ENCODE results near the gene LGALS7B.
"Not testable (repeated sequence)": the region's sequence is repeated elsewhere in the genome, so short reads cannot be mapped to it uniquely, and the experiment has no call there.

LGALS7B gene

DNA sequence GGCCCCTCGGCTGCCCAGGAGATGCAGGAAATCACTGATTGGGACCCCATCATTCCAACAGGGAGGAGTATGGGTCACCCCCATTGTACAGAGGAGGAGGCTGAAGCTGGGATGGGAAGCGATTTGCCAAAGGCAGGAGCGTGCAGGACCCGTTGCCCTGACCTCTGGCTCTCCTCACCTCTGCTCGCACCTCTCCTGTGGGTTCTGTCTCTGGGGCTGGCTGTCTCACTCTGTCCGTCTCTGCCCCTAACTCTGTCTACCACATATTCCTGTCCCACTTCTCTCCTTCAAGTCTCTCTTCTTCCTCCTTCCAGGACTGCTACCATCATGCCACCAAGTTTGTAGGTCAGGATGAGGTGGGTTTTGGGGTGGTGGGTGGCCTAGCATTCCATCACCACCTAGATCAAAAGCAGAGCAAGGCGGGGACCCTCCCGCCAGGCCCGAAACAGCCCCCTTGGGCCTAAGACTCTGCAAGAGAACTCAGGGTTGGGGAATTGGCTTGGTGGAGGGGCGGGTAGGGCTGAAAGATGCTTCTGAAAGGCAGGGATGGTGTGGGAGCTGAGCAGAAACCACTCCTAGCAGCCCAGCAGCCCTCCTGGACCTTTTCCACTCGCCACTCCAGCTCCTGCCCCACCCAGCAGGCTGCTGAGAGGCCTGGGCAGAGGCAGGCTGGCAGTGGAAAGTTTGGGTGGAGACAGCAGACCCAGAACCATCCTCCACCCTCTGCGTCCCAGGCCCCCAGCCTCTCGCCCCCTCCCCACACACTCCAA is 14.6 kb upstream of the LGALS7B start:
- DNase-seq (ENCODE audit: insufficient read length) = no peak
- TF ChIP-seq TAF1 (IDR thresholded peaks at IDR 0.05; ENCODE audit: borderline replicate concordance, low read depth, low read length) (no peak), POLR2AphosphoS5 (IDR thresholded peaks at IDR 0.05; ENCODE audit: low read depth, low read length) (no peak), POLR2A (IDR thresholded peaks at IDR 0.05; ENCODE audit: low read depth, low read length) (no peak)
- no peak for FAIRE-seq

- FAIRE-seq (no peak), DNase-seq (ENCODE audit: insufficient read length) (no peak)
- TF ChIP-seq POLR2AphosphoS5 (IDR thresholded peaks at IDR 0.05; ENCODE audit: low read depth, low read length) (no peak), POLR2A (IDR thresholded peaks at IDR 0.05; ENCODE audit: low read depth, low read length) (no peak), TAF1 (IDR thresholded peaks at IDR 0.05; ENCODE audit: borderline replicate concordance, low read depth, low read length) (no peak)
Observed at GRCh38 chr19:38778733-38779132, 10.3 kb upstream of the LGALS7B start.

DNA sequence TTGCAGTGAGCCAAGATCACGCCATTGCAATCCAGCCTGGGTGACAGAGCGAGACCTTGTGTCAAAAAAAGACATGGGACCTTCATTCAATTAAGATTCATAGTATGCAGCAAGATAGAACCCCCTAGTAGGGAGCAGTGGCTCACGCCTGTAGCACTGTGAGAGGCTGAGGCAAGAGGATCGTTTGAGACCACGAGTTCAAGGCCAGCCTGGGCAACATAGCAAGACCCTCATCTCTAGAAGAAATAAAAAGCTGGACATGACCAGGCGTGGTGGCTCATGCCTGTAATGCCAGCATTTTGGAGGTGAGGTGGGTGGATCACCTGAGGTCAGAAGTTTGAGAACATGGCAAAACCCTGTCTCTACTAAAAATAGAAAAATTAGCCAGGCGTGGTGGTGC is 8.6 kb upstream of the LGALS7B start:
- TF ChIP-seq TAF1 (IDR thresholded peaks at IDR 0.05; ENCODE audit: borderline replicate concordance, low read depth, low read length) (no peak), POLR2AphosphoS5 (IDR thresholded peaks at IDR 0.05; ENCODE audit: low read depth, low read length) (no peak), POLR2A (IDR thresholded peaks at IDR 0.05; ENCODE audit: low read depth, low read length) (no peak)
- no peak for DNase-seq (ENCODE audit: insufficient read length)
- no peak for FAIRE-seq

- TF ChIP-seq TAF1 (IDR thresholded peaks at IDR 0.05; ENCODE audit: borderline replicate concordance, low read depth, low read length) (no peak), POLR2AphosphoS5 (IDR thresholded peaks at IDR 0.05; ENCODE audit: low read depth, low read length) (no peak), POLR2A (IDR thresholded peaks at IDR 0.05; ENCODE audit: low read depth, low read length) (no peak)
- no peak for FAIRE-seq
- DNase-seq (ENCODE audit: insufficient read length) = no peak
Observed at GRCh38 chr19:38781058-38781457, 7.9 kb upstream of the LGALS7B start.

DNA sequence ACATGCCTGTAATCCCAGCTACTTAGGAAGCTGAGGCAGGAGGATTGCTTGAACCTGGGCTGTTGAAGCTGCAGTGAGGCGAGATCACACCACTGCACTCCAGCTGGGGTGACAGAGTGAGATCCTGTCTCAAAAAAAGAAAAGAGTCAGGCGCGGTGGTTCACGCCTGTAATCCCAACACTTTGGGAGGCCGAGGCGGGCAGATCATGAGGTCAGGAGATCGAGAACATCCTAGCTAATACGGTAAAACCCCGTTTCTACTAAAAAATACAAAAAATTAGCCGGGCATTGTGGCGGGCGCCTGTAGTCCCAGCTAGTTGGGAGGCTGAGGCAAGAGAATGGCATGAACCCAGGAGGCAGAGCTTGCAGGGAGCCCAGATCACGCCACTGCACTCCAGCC is 6.8 kb upstream of the LGALS7B start:
- not testable (repeated sequence) for FAIRE-seq; DNase-seq (ENCODE audit: insufficient read length)

DNA sequence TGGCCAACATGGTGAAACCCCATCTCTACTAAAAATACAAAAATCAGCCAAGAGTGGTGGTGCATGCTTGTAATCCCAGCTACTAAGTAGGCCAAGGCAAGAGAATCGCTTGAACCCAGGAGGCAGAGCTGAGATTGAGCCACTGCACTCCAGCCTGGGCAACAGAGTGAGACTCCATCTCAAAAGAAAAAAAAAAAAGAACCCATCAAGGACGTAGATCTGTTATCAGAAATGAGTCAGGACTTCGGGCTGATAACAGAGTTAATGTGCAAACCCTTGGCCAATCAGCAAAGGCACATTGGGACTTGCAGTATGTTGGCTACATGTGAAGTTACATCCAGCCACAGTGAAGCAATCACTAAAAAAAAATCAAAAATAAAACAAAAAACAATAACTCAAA is 4.8 kb upstream of the LGALS7B start:
- FAIRE-seq (no peak), DNase-seq (ENCODE audit: insufficient read length) (no peak)
- TF ChIP-seq POLR2AphosphoS5 (IDR thresholded peaks at IDR 0.05; ENCODE audit: low read depth, low read length) (no peak), POLR2A (IDR thresholded peaks at IDR 0.05; ENCODE audit: low read depth, low read length) (no peak), TAF1 (IDR thresholded peaks at IDR 0.05; ENCODE audit: borderline replicate concordance, low read depth, low read length) (no peak)

GRCh38 chr19:38785187-38785699 is 3.8 kb upstream of the LGALS7B start:
- DNase-seq (ENCODE audit: insufficient read length) (no peak), FAIRE-seq (no peak)
- TF ChIP-seq TAF1 (IDR thresholded peaks at IDR 0.05; ENCODE audit: borderline replicate concordance, low read depth, low read length) = no peak
- TF ChIP-seq POLR2A (IDR thresholded peaks at IDR 0.05; ENCODE audit: low read depth, low read length) = no peak

- FAIRE-seq; DNase-seq (ENCODE audit: insufficient read length): not testable (repeated sequence)
Observed at GRCh38 chr19:38786061-38786460, 2.9 kb upstream of the LGALS7B start.

- no peak for DNase-seq (ENCODE audit: insufficient read length)
- TF ChIP-seq POLR2AphosphoS5 (IDR thresholded peaks at IDR 0.05; ENCODE audit: low read depth, low read length) (no peak), TAF1 (IDR thresholded peaks at IDR 0.05; ENCODE audit: borderline replicate concordance, low read depth, low read length) (no peak)
- no peak for FAIRE-seq
Observed at GRCh38 chr19:38786572-38787265, 2.3 kb upstream of the LGALS7B start.

GRCh38 chr19:38790507-38791403 is 1.8 kb downstream of the LGALS7B start:
- not testable (repeated sequence) for DNase-seq (ENCODE audit: insufficient read length); FAIRE-seq

GRCh38 chr19:38791451-38792064 is 2.6 kb downstream of the LGALS7B start:
- peak; percentile 100 for FAIRE-seq
- not testable (repeated sequence) for DNase-seq (ENCODE audit: insufficient read length)

Measured in GM12892 (cell line).